GM23338 (cell line): ENCODE data around the gene DOCK6. TPM values are rescaled to one million over a fixed set of nuclear protein-coding genes. Genes with fewer than 3 reads are reported as not detected.

Source experiments
- ATAC-seq: fragments of 200-7000 bp; cut with Tn5 transposase; 3 replicates; pipeline ENCODE4 v1.9.1; 2020
- DNase-seq: peaks from one replicate; pipeline ENCODE4 v3.0.0-alpha.2; 2015; ENCODE audit warnings: low spot score
- H2AFZ ChIP-seq: fragments of 200-600 bp; sonication (generic); 2 replicates; pipeline ENCODE4 v1.8.0; 2016; ENCODE audit warnings: antibody characterized with exemption, mild to moderate bottlenecking, moderate library complexity
- H3F3A ChIP-seq: fragments of 200-600 bp; sonication (generic); replicated peaks from 2 replicates; pipeline ENCODE4 v1.8.0; 2017; ENCODE audit warnings: antibody characterized with exemption, mixed run types, low read depth
- H3K27ac ChIP-seq: fragments of 200-600 bp; sonication (generic); 2 replicates; pipeline ENCODE4 v1.6.1; 2016; ENCODE audit warnings: low read depth
- H3K27me3 ChIP-seq: fragments of 200-600 bp; sonication (generic); 2 replicates; pipeline ENCODE4 v1.8.0; 2016; ENCODE audit warnings: mild to moderate bottlenecking, mixed run types, moderate library complexity; ENCODE audit not compliant: insufficient read depth
- H3K36me3 ChIP-seq: fragments of 200-600 bp; sonication (generic); 2 replicates; pipeline ENCODE4 v1.8.0; 2016; ENCODE audit warnings: mild to moderate bottlenecking; ENCODE audit not compliant: insufficient read depth
- H3K4me1 ChIP-seq: fragments of 200-600 bp; sonication (generic); 2 replicates; pipeline ENCODE4 v1.8.0; 2016; ENCODE audit warnings: mild to moderate bottlenecking, moderate library complexity; ENCODE audit not compliant: insufficient read depth
- H3K4me2 ChIP-seq: fragments of 200-600 bp; sonication (generic); 2 replicates; pipeline ENCODE4 v1.7.1; 2017; ENCODE audit warnings: mixed run types
- H3K4me3 ChIP-seq: fragments of 200-600 bp; sonication (generic); 2 replicates; pipeline ENCODE4 v1.6.1; 2016; ENCODE audit warnings: mixed run types
- H3K79me2 ChIP-seq: fragments of 200-600 bp; sonication (generic); replicated peaks from 2 replicates; pipeline ENCODE4 v1.8.0; 2017; ENCODE audit warnings: mild to moderate bottlenecking; ENCODE audit not compliant: insufficient read depth
- H3K9me2 ChIP-seq: fragments of 200-600 bp; sonication (generic); 2 replicates; pipeline ENCODE4 v1.8.0; 2017; ENCODE audit not compliant: insufficient read depth
- H4K20me1 ChIP-seq: fragments of 200-600 bp; sonication (generic); replicated peaks from 2 replicates; pipeline ENCODE4 v1.8.0; 2017; ENCODE audit warnings: mild to moderate bottlenecking; ENCODE audit not compliant: insufficient read depth
- H3K27ac Mint-ChIP-seq: 2 replicates; pipeline ENCODE4 v1.8.0; 2020; ENCODE audit warnings: inconsistent platforms, mild to moderate bottlenecking, moderate library complexity, mixed read lengths
- H3K27me3 Mint-ChIP-seq: 3 replicates; pipeline ENCODE4 v1.8.0; 2022; ENCODE audit warnings: low read depth, mild to moderate bottlenecking, moderate library complexity, mixed read lengths, inconsistent platforms; ENCODE audit not compliant: insufficient read depth, poor library complexity
- H3K36me3 Mint-ChIP-seq: 3 replicates; pipeline ENCODE4 v1.8.0; 2021; ENCODE audit warnings: low read depth, mild to moderate bottlenecking, inconsistent platforms, moderate library complexity, mixed read lengths
- H3K4me1 Mint-ChIP-seq: 3 replicates; pipeline ENCODE4 v1.8.0; 2020; ENCODE audit warnings: mild to moderate bottlenecking, inconsistent platforms, mixed read lengths
- H3K4me3 Mint-ChIP-seq: 3 replicates; pipeline ENCODE4 v1.8.0; 2021; ENCODE audit warnings: moderate library complexity, mild to moderate bottlenecking, inconsistent platforms, mixed read lengths
- H3K9me3 Mint-ChIP-seq: 3 replicates; pipeline ENCODE4 v1.8.0; 2020; ENCODE audit warnings: moderate library complexity, mild to moderate bottlenecking, inconsistent platforms, mixed read lengths
- CTCF ChIP-seq, 2 experiments: fragments of 200-600 bp in 1 of 2; sonication (generic) in 1 of 2; conservative IDR thresholded peaks; 2 replicates each; pipeline versions ENCODE4 v1.5.1 to v1.6.1; 2016 to 2017; ENCODE audit warnings: antibody characterized with exemption in 2 of 2, low read depth in 2 of 2, mild to moderate bottlenecking in 2 of 2, moderate library complexity in 1 of 2
- ETS1 ChIP-seq: IDR thresholded peaks from 2 replicates; pipeline ENCODE4 v1.6.1; 2016; ENCODE audit warnings: antibody characterized with exemption
- EZH2phosphoT487 ChIP-seq: fragments of 200-600 bp; sonication (generic); IDR thresholded peaks from one replicate; pipeline ENCODE4 v1.8.1; 2018; ENCODE audit warnings: antibody characterized with exemption; ENCODE audit not compliant: unreplicated experiment
- POLR2AphosphoS5 ChIP-seq: IDR thresholded peaks from 2 replicates; pipeline ENCODE4 v1.6.1; 2016; ENCODE audit warnings: antibody characterized with exemption, low read depth
- STAT1 ChIP-seq: IDR thresholded peaks from one replicate; pipeline ENCODE4 v1.6.1; 2016; ENCODE audit warnings: antibody characterized with exemption; ENCODE audit not compliant: unreplicated experiment
- ZNF114 ChIP-seq: fragments of 250-450 bp; sonication (Bioruptor Pico); IDR thresholded peaks from 2 replicates; pipeline ENCODE4 v1.5.0; 2020; ENCODE audit warnings: mild to moderate bottlenecking, moderate library complexity
- polyA plus RNA-seq: library from polyadenylated mRNA; unstranded; fragments of >200 nt; fragmentation: Nextera tagmentation; extraction: Ambion mirVana; gene quantifications from 2 replicates; pipeline ENCODE4 v1.2.1, GENCODE V29; 2016
- total RNA-seq: library from RNA; depleted of rRNA; stranded (reverse); fragments of >200 nt; shearing (Covaris generic); gene quantifications from 2 replicates; pipeline ENCODE4 v1.2.3, GENCODE V29; 2014

Gene DOCK6
- total and polyA plus RNA-seq, 2 experiments from 2014 or later: 34.6 to 49.0 TPM

- Histone ChIP-seq H3K27ac (peak overlapping the region; percentile 32; the same call in 1 of the 2 replicates), H4K20me1 (no peaks in the 10 kb centered on the region; the same call in none of the 2 replicates), H3K79me2 (peaks cover 10% of the 10 kb centered on the region), H3K4me1 (no peaks in the 10 kb centered on the region), H3K9me2 (no peaks in the 10 kb centered on the region), H3K27me3 (no peaks in the 10 kb centered on the region), H3F3A (no peaks in the 10 kb centered on the region), H3K4me3 (no peak overlapping the region), H2AFZ (no peak overlapping the region), H3K4me2 (no peak overlapping the region), H3K36me3 (no peaks in the 10 kb centered on the region; the same call in 1 of the 2 replicates)
- peaks cover 7% of the 10 kb centered on the region for H3K27me3 Mint-ChIP-seq
- ATAC-seq (no peak; the same call in 2 of the 3 replicates), DNase-seq (peak; percentile 20)
- H3K4me3 Mint-ChIP-seq: no peak overlapping the region
- H3K36me3 Mint-ChIP-seq: peaks cover 23% of the 10 kb centered on the region; the same call in 2 of the 3 replicates
- no peak overlapping the region for H3K27ac Mint-ChIP-seq
- peak in 1 of 2 experiments; percentile 18; a peak in 2 of 4 replicates for TF ChIP-seq CTCF (conservative IDR thresholded peaks at IDR 0.05; ENCODE audit: low read depth in 2 of 2)
- TF ChIP-seq EZH2phosphoT487: no peak
- H3K4me1 Mint-ChIP-seq: no peaks in the 10 kb centered on the region
- H3K9me3 Mint-ChIP-seq: no peaks in the 10 kb centered on the region
Observed at GRCh38 chr19:11254666-11255065, 7.7 kb downstream of the DOCK6 start.

GRCh38 chr19:11252665-11253355 lies 9.5 kb downstream of the DOCK6 start:
- peaks cover 7% of the 10 kb centered on the region for H3K27me3 Mint-ChIP-seq
- no peaks in the 10 kb centered on the region for H3K4me1 Mint-ChIP-seq
- no peak overlapping the region for H3K4me3 ChIP-seq
- no peak overlapping the region for H2AFZ ChIP-seq
- H3K9me2 ChIP-seq: no peaks in the 10 kb centered on the region
- H3K9me3 Mint-ChIP-seq: no peaks in the 10 kb centered on the region
- no peaks in the 10 kb centered on the region for H3K4me1 ChIP-seq
- H3F3A ChIP-seq: 0 out of 2 replicates have a peak, but pooled peaks cover under 1% of the 10 kb centered on the region
- no peak for TF ChIP-seq STAT1
- no peak overlapping the region for H3K27ac ChIP-seq
- peaks cover 6% of the 10 kb centered on the region; the same call in 1 of the 2 replicates for H3K36me3 ChIP-seq
- H3K4me3 Mint-ChIP-seq: no peak overlapping the region
- ATAC-seq (no peak), DNase-seq (peak; percentile 17)
- no peak overlapping the region for H3K27ac Mint-ChIP-seq
- peaks cover 3% of the 10 kb centered on the region; the same call in 1 of the 2 replicates for H3K79me2 ChIP-seq
- no peak overlapping the region for H3K4me2 ChIP-seq
- peaks cover 28% of the 10 kb centered on the region for H3K36me3 Mint-ChIP-seq
- no peaks in the 10 kb centered on the region; the same call in none of the 2 replicates for H4K20me1 ChIP-seq
- no peaks in the 10 kb centered on the region for H3K27me3 ChIP-seq

- ATAC-seq: no peak
- H3K4me3 Mint-ChIP-seq: no peak overlapping the region
- TF ChIP-seq ZNF114 (no peak), ETS1 (no peak), CTCF (conservative IDR thresholded peaks at IDR 0.05; ENCODE audit: low read depth in 2 of 2) (no peak), POLR2AphosphoS5 (no peak)
Observed at GRCh38 chr19:11251650-11252314, 10.5 kb downstream of the DOCK6 start.

More at GRCh38 chr19:11251650-11252314, 10.5 kb downstream of the DOCK6 start:
- Mint-ChIP-seq H3K27ac (no peak overlapping the region), H3K4me1 (no peaks in the 10 kb centered on the region), H3K9me3 (no peaks in the 10 kb centered on the region), H3K36me3 (peaks cover 33% of the 10 kb centered on the region), H3K27me3 (peaks cover 7% of the 10 kb centered on the region)
- Histone ChIP-seq H3K27ac (no peak overlapping the region), H3F3A (0 out of 2 replicates have a peak, but pooled peaks cover 3% of the 10 kb centered on the region), H4K20me1 (no peaks in the 10 kb centered on the region; the same call in none of the 2 replicates), H2AFZ (no peak overlapping the region), H3K4me3 (no peak overlapping the region), H3K9me2 (no peaks in the 10 kb centered on the region), H3K36me3 (peaks cover 6% of the 10 kb centered on the region; the same call in 1 of the 2 replicates), H3K27me3 (no peaks in the 10 kb centered on the region), H3K79me2 (no peaks in the 10 kb centered on the region), H3K4me1 (no peaks in the 10 kb centered on the region), H3K4me2 (no peak overlapping the region)
- no peak for DNase-seq
